ENCODE results near the gene PIGS.

Gene PIGS

GRCh38 chr17:28505986-28506665 is 65.2 kb downstream of the PIGS start, which contains the start of gene FOXN1:
Gene FOXN1 (plus strand): TSS chr17:28506348. CDS start chr17:28523970, 17,622 bp downstream.
- DNase-seq, result no peak

- no peak for DNase-seq
Measured at GRCh38 chr17:28503420-28503819, 67.9 kb downstream of the PIGS start.

Measured in NCI-H2029 (cell line).